Activated CD4-positive, alpha-beta T cell treated with anti-CD3 and anti-CD28 coated beads for 48 hours (primary cell): Measurements from ENCODE around the gene FNDC8.
"Not testable (repeated sequence)": the region's sequence is repeated elsewhere in the genome, so short reads cannot be mapped to it uniquely, and the experiment has no call there.

ENCODE experiments used
- DNase-seq: peaks from one replicate; pipeline ENCODE4 v3.0.0-alpha.2; 2020

Gene FNDC8

DNA sequence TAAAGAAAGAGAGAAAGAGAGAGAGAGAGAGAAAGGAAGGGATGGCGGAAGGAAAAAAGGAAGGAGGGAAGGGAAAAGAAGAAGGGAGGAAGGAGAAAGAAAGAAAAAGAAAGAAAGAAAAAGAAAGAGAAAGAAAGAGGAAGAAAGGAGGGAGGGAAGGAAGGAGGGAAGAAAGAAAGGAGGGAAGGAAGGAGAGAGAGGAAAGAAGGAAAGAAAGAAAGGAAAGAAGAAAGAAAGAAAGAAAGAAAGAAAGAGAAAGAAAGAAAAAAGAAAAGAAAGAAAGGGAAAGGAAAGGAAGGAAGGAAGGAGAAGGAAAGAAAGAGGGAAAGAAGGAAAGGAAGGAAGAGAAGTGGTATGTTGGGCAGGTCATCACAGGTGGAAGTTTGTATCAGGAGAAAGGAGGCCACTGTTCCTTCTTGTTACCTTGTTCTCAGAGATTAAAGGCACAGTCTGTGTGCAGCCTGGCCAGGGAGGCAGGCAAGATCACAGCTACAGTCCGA is 53.5 kb downstream of the FNDC8 start:
- DNase-seq: no peak

GRCh38 chr17:35175638-35176415 is 54.4 kb downstream of the FNDC8 start:
- DNase-seq: no peak

- DNase-seq: no peak
These were observed 55.5 kb downstream of the FNDC8 start for GRCh38 chr17:35176897-35177296.

DNA sequence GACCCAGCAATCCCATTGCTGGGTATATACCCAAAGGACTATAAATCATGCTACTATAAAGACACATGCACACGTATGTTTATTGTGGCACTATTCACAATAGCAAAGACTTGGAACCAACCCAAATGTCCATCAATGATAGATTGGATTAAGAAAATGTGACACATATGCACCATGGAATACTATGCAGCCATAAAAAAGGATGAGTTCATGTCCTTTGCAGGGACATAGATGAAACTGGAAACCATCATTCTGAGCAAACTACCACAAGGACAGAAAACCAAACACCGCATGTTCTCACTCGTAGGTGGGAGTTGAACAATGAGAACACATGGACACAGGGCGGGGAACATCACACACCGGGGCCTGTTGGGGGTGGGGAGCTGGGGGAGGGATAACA is 58.0 kb downstream of the FNDC8 start:
- DNase-seq: not testable (repeated sequence)
